ENCODE data around the gene UGT2B15. TPM values are rescaled to one million over a fixed set of nuclear protein-coding genes. Genes with fewer than 3 reads are reported as not detected.
"Not testable (repeated sequence)": the region's sequence is repeated elsewhere in the genome, so short reads cannot be mapped to it uniquely, and the experiment has no call there.

Gene UGT2B15
- total and polyA plus RNA-seq, 10 donors = 0.11 to 0.85 (median 0.46) TPM; not detected in 7

- Histone ChIP-seq H3K4me3 (no peak overlapping the region), H3K27me3 (replicated peaks in 1 of 7) (no peaks in the 10 kb centered on the region), H3K9me3 (no peaks in the 10 kb centered on the region), H3K4me1 (no peaks in the 10 kb centered on the region), H3K27ac (no peak overlapping the region), H3K36me3 (no peaks in the 10 kb centered on the region)
- TF ChIP-seq POLR2A (IDR thresholded peaks at IDR 0.05) = no peak
- no peak for TF ChIP-seq POLR2AphosphoS5 (IDR thresholded peaks at IDR 0.05)
- no peak for TF ChIP-seq CTCF (IDR thresholded peaks at IDR 0.05 in 8 of 11, conservative IDR thresholded peaks at IDR 0.05 in 3 of 11)
- intact Hi-C loops (cut with DNase I; ENCODE audit: low total_unique reads) = no loop called here
- no peak for DNase-seq
Observed at GRCh38 chr4:68658672-68659071, 11.8 kb downstream of the UGT2B15 start.

GRCh38 chr4:68657022-68657594, 13.3 kb downstream of the UGT2B15 start:
- H3K9me3 ChIP-seq; intact Hi-C loops (cut with DNase I; ENCODE audit: low total_unique reads); H3K27ac ChIP-seq; H3K36me3 ChIP-seq; DNase-seq; H3K27me3 ChIP-seq (replicated peaks in 1 of 7); H3K4me3 ChIP-seq; H3K4me1 ChIP-seq: not testable (repeated sequence)

- intact Hi-C loops (cut with DNase I; ENCODE audit: low total_unique reads); H3K9me3 ChIP-seq; H3K27ac ChIP-seq; H3K36me3 ChIP-seq; H3K4me1 ChIP-seq; H3K27me3 ChIP-seq (replicated peaks in 1 of 7); H3K4me3 ChIP-seq; DNase-seq: not testable (repeated sequence)
- WGBS, 5 donors = 71 to 82% (median 75%) methylated on average over 2 of the region's 2 CpGs
Observed at GRCh38 chr4:68656445-68656973, 13.9 kb downstream of the UGT2B15 start.

- no peak overlapping the region for H3K27ac ChIP-seq
- no peaks in the 10 kb centered on the region for H3K9me3 ChIP-seq
- no peaks in the 10 kb centered on the region for H3K4me1 ChIP-seq
- WGBS, 5 donors = 52 to 82% (median 69%) methylated on average over 3 of the region's 3 CpGs
- H3K36me3 ChIP-seq = no peaks in the 10 kb centered on the region
- H3K4me3 ChIP-seq = no peak overlapping the region
- TF ChIP-seq POLR2AphosphoS5 (IDR thresholded peaks at IDR 0.05) = no peak
- TF ChIP-seq POLR2A (IDR thresholded peaks at IDR 0.05) = no peak
- TF ChIP-seq CTCF (IDR thresholded peaks at IDR 0.05 in 8 of 11, conservative IDR thresholded peaks at IDR 0.05 in 3 of 11) = no peak
- intact Hi-C loops (cut with DNase I; ENCODE audit: low total_unique reads) = no loop called here
- H3K27me3 ChIP-seq (replicated peaks in 1 of 7) = no peaks in the 10 kb centered on the region
- no peak for DNase-seq
Observed at GRCh38 chr4:68655764-68656444, 14.5 kb downstream of the UGT2B15 start.

- no peaks in the 10 kb centered on the region for H3K9me3 ChIP-seq
- no peak for DNase-seq
- no peak for TF ChIP-seq CTCF (IDR thresholded peaks at IDR 0.05 in 8 of 11, conservative IDR thresholded peaks at IDR 0.05 in 3 of 11)
- no peak for TF ChIP-seq POLR2AphosphoS5 (IDR thresholded peaks at IDR 0.05)
- no peak for TF ChIP-seq POLR2A (IDR thresholded peaks at IDR 0.05)
- H3K4me1 ChIP-seq = no peaks in the 10 kb centered on the region
- H3K4me3 ChIP-seq = no peak overlapping the region
- intact Hi-C loops (cut with DNase I; ENCODE audit: low total_unique reads) = no loop called here
- 72 to 83% (median 77%) methylated on average over 5 of the region's 5 CpGs for WGBS, 5 donors
- H3K27me3 ChIP-seq (replicated peaks in 1 of 7) = no peaks in the 10 kb centered on the region
- no peak overlapping the region for H3K27ac ChIP-seq
- no peaks in the 10 kb centered on the region for H3K36me3 ChIP-seq
Observed at GRCh38 chr4:68654946-68655721, 15.3 kb downstream of the UGT2B15 start.
